AG04449 (cell line): ENCODE results near the gene NTN3.

Experiments
- CTCF ChIA-PET: fragments of 350-600 bp; formaldehyde crosslinking; extraction: SDS; loops from one replicate; lab custom pipeline; 2021; ENCODE audit warnings: antibody characterized with exemption; lab: Yijun Ruan, JAX
- POLR2A ChIA-PET: fragments of 400-600, 350-600 bp; formaldehyde crosslinking; extraction: SDS; loops from one replicate; lab custom pipeline; 2020; ENCODE audit warnings: antibody characterized with exemption, inconsistent platforms; lab: Yijun Ruan, JAX
- DNase-seq: peaks from one replicate; pipeline ENCODE4 v3.0.0-alpha.2; 2010; ENCODE audit warnings: low read depth, low spot score
- H3K4me3 ChIP-seq: 2 replicates; pipeline ENCODE4 v1.5.1; 2011; ENCODE audit warnings: low read depth, mild to moderate bottlenecking, control low read depth, low read length
- TF ChIP-seq, protein P1 (sequence below): IDR thresholded peaks from one replicate; pipeline ENCODE4 v1.5.1; 2011; ENCODE audit warnings: mild to moderate bottlenecking, moderate library complexity, low read length, control low read depth, inconsistent platforms; ENCODE audit not compliant: insufficient read depth; ENCODE audit errors: missing control alignments

NTN3 gene

DNA sequence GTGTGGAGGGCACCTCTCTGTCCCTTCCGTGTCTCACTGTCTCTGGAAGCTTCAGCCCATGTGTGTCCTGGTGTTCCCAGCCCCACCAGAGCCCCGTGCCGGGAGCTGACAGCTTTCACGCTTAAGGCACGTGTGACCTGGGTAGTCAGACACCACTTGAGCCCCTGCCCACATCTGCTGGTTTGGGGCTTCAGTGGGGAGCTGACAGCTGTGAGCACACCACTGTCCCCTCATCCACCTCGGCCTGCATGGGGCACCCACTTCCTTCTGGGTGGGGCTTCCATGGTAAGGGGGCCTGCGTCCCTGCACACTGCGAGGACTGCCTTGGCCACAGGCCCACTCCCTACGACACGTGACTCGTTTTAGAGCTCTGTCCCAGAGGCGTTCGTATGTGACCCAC is 13.8 kb upstream of the NTN3 start:
- CTCF ChIA-PET = interaction anchor here (0.5 to 1.3 kb wide), 4 partner anchors 9 to 117 kb away, joined by 3 to 4 read pairs (median 4); partner anchors contain the start of genes ABCA3 and CCNF
- TF ChIP-seq, protein P1, sequence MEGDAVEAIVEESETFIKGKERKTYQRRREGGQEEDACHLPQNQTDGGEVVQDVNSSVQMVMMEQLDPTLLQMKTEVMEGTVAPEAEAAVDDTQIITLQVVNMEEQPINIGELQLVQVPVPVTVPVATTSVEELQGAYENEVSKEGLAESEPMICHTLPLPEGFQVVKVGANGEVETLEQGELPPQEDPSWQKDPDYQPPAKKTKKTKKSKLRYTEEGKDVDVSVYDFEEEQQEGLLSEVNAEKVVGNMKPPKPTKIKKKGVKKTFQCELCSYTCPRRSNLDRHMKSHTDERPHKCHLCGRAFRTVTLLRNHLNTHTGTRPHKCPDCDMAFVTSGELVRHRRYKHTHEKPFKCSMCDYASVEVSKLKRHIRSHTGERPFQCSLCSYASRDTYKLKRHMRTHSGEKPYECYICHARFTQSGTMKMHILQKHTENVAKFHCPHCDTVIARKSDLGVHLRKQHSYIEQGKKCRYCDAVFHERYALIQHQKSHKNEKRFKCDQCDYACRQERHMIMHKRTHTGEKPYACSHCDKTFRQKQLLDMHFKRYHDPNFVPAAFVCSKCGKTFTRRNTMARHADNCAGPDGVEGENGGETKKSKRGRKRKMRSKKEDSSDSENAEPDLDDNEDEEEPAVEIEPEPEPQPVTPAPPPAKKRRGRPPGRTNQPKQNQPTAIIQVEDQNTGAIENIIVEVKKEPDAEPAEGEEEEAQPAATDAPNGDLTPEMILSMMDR = no peak
- no peak overlapping the region for H3K4me3 ChIP-seq
- POLR2A ChIA-PET = interaction anchor here (0.7 kb wide), 1 partner anchor 17 kb away, joined by 5 read pairs; the partner anchor contains the start of gene TBC1D24
- no peak for DNase-seq

DNA sequence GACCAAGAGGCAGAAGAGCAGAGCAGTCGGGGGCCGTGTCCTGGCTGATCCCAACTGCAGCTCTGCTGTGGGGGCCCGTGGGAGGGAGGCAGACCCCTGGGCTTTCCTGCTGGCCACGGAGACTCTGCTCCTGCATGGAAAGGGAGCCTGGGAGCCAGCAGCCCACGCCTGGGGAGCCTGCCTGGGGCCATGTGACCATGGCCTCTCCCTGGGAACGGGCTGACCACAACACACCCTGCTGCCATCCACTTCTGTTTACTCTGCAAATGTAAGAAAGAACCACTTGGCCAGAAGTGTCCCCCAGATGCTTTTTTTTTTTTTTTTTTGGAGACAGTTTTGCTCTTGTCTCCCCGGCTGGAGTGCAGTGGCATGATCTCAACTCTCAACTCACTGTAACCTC is 13.2 kb upstream of the NTN3 start:
- ChIA-PET CTCF (interaction anchor here (0.9 to 1.0 kb wide), 3 partner anchors 10 to 118 kb away, joined by 3 to 4 read pairs (median 3); partner anchors contain the start of gene ABCA3), POLR2A (no interaction called here)
- TF ChIP-seq, protein P1 = no peak
- no peak overlapping the region for H3K4me3 ChIP-seq
- DNase-seq = no peak

DNA sequence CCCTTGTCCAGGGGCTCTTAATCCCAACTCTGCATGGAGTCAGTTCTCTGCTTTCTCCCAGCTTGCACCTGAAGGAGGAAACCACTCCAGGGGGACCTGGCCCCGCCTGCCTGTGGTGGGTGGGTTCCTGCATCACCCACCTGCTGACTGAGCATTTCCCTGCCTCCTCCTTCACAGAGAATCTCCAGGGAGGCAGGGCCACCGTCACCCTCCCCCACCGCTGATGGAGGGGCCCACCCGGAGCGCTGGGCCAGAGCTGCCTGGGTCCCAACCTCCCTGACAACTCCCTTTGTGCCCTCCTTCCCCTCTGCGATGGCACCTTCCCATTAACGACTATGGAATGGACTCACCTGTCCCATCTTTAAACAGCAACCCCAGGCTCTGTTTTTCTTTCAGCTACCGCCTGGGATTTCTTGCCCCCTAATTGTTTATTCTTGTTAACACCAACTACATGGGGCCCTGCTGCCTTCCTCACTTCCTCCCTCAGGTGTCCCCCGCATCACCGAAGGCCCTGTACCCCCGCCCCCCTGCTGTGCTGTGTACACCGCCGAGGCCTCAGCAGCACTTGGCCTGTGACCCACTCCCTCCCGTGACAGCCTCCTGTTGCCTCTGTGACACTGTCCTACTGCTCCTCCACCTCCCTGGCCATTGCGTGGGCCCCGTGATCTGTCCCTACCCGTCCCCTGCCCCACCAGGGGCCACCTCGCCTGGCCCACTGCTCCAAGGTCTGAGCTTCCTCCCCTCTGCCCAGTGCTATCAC is 12.0 kb upstream of the NTN3 start:
- POLR2A ChIA-PET = interaction anchor here (0.6 to 1.6 kb wide), 6 partner anchors 10 to 23 kb away, joined by 3 to 5 read pairs (median 4); partner anchors contain the start of gene TBC1D24
- peak overlapping the region; percentile 67 for H3K4me3 ChIP-seq
- TF ChIP-seq, protein P1 = no peak
- CTCF ChIA-PET = interaction anchor here (0.9 to 1.3 kb wide), 3 partner anchors 9 to 43 kb away, joined by 3 to 4 read pairs (median 3); no protein-coding TSS in a partner anchor
- DNase-seq = no peak

DNA sequence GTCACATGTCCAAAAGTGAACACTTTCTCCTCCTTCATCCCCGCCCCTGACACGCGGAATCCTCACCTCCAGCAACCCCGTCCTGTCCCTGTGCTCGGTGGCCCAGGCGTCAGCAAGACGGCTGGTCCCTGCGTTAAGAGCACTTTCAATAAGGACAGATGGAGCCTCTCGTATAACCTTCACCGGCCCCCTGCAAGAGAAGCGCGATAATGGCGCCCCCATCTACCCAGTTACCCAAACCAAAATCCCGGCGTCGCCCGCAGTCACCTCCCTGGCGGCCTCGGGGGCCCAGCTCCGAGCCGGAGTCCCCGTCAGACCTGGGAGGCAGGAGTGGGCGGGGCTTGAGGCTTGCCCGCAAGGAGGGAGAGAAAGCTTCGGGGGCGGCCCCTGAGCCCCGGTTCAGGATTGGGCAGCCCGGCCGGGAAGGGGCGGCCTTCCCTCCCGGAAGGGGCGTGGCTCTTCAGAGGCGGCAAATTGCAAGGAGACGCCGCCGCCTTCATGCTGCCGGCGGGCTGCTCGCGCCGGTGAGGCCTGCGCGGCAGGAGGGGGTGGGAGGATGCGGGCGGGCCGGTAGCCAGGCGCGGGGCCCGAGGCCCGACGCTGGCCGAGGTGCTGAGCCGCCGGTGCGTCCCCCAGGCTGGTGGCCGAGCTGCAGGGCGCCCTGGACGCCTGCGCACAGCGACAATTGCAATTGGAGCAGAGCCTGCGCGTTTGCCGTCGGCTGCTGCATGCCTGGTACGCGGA is 11.3 kb upstream of the NTN3 start, which contains the start of gene TEDC2:
Gene TEDC2 (plus strand): TSS at position 463 of the 744 bp plus-strand sequence. CDS start 36 bp downstream, at position 499.
- H3K4me3 ChIP-seq = peak within 1 kb of the TSS; percentile 67
- DNase-seq = peak; percentile 38
- ChIA-PET POLR2A (interaction anchor here (0.9 to 1.6 kb wide), 5 partner anchors 9 to 23 kb away, joined by 3 to 5 read pairs (median 4); partner anchors contain the start of gene TBC1D24), CTCF (interaction anchor here (0.9 to 1.3 kb wide), 3 partner anchors 9 to 23 kb away, joined by 3 to 4 read pairs (median 3); no protein-coding TSS in a partner anchor)
- TF ChIP-seq, protein P1 = no peak

DNA sequence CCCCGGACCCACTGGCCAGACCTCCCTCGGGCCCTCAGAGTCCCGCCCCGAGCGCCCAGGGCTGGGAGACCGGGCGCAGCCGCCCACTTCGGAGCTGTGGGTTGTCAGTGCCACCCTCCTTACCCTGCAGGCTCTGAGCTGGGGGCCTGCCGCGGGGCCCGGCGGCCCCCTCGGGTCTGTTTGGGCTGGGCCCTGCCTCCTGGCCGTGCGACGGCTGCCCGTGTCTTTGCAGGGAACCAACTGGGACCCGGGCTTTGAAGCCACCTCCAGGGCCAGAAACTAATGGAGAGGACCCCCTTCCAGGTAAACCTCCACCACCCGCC is 10.7 kb upstream of the NTN3 start:
- TF ChIP-seq, protein P1 = no peak
- POLR2A ChIA-PET = interaction anchor here (0.9 to 1.6 kb wide), 5 partner anchors 9 to 22 kb away, joined by 3 to 5 read pairs (median 4); partner anchors contain the start of gene TBC1D24
- peak overlapping the region; percentile 67 for H3K4me3 ChIP-seq
- DNase-seq = no peak
- CTCF ChIA-PET = interaction anchor here (0.7 to 1.3 kb wide), 4 partner anchors 8 to 41 kb away, joined by 3 to 4 read pairs (median 4); no protein-coding TSS in a partner anchor
